ENCODE measurements around the gene HSF2.

HSF2 gene

GRCh38 chr6:122381494-122382265 is 17.8 kb upstream of the HSF2 start:
- Histone ChIP-seq H3K36me3 (replicated peaks) (no peaks in the 10 kb centered on the region), H3K27ac (no peak overlapping the region), H3K27me3 (replicated peaks) (no peaks in the 10 kb centered on the region), H3K4me3 (ENCODE audit: low read depth, low read length) (no peak overlapping the region)
- in situ Hi-C loops (cut with HindIII; ENCODE audit: low pct_ligation_motif_present, low sequenced_read_pairs): no loop called here
- peak; percentile 74 for DNase-seq
- TF ChIP-seq, protein P1, sequence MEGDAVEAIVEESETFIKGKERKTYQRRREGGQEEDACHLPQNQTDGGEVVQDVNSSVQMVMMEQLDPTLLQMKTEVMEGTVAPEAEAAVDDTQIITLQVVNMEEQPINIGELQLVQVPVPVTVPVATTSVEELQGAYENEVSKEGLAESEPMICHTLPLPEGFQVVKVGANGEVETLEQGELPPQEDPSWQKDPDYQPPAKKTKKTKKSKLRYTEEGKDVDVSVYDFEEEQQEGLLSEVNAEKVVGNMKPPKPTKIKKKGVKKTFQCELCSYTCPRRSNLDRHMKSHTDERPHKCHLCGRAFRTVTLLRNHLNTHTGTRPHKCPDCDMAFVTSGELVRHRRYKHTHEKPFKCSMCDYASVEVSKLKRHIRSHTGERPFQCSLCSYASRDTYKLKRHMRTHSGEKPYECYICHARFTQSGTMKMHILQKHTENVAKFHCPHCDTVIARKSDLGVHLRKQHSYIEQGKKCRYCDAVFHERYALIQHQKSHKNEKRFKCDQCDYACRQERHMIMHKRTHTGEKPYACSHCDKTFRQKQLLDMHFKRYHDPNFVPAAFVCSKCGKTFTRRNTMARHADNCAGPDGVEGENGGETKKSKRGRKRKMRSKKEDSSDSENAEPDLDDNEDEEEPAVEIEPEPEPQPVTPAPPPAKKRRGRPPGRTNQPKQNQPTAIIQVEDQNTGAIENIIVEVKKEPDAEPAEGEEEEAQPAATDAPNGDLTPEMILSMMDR (IDR thresholded peaks at IDR 0.05; ENCODE audit: low read depth, low read length, missing control alignments): peak; percentile 88

GRCh38 chr6:122385857-122386612 is 13.4 kb upstream of the HSF2 start:
- no peaks in the 10 kb centered on the region for H3K36me3 ChIP-seq (replicated peaks)
- no peak overlapping the region for H3K4me3 ChIP-seq (ENCODE audit: low read depth, low read length)
- H3K27ac ChIP-seq: no peak overlapping the region
- no peak for DNase-seq
- in situ Hi-C loops (cut with HindIII; ENCODE audit: low pct_ligation_motif_present, low sequenced_read_pairs): no loop called here
- H3K27me3 ChIP-seq (replicated peaks): no peaks in the 10 kb centered on the region
- TF ChIP-seq, protein P1 (IDR thresholded peaks at IDR 0.05; ENCODE audit: low read depth, low read length, missing control alignments): no peak

GRCh38 chr6:122388945-122389344 is 10.5 kb upstream of the HSF2 start:
- Histone ChIP-seq H3K27me3 (replicated peaks) (no peaks in the 10 kb centered on the region), H3K36me3 (replicated peaks) (no peaks in the 10 kb centered on the region), H3K27ac (no peak overlapping the region), H3K4me3 (ENCODE audit: low read depth, low read length) (no peak overlapping the region)
- TF ChIP-seq, protein P1 (IDR thresholded peaks at IDR 0.05; ENCODE audit: low read depth, low read length, missing control alignments): no peak
- in situ Hi-C loops (cut with HindIII; ENCODE audit: low pct_ligation_motif_present, low sequenced_read_pairs): no loop called here
- DNase-seq: no peak

DNA sequence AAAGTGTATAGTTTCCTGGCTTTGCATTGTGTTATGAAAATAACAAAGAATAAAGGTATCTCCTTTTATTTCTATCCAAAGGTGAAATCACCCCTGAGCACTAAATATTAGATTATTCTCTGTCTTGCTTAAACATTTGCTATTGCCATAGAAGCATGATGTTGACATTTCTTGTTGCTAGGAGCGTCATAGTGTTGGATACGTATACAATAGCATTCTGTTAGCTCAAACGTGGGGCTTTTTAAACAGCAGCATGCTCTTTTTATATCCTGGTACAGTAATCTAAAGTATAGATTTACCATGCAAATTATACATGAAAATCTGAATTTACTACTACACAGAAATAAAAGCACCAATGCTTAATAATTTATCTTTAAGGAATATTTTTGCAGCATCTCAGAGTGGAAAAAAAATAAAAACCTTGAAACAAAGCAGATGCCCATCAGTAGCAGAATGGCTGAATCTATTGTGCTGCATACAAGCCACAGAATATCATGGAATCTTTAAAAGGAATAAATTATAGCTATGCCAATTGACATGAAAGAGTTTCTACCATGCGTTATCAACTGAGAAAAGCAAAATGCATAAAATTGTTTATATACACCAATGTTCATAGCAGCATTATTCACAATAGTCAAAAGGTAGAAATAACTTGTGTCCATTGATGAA is 9.6 kb upstream of the HSF2 start:
- in situ Hi-C loops (cut with HindIII; ENCODE audit: low pct_ligation_motif_present, low sequenced_read_pairs): no loop called here
- no peak overlapping the region for H3K4me3 ChIP-seq (ENCODE audit: low read depth, low read length)
- no peaks in the 10 kb centered on the region for H3K36me3 ChIP-seq (replicated peaks)
- DNase-seq: no peak
- H3K27me3 ChIP-seq (replicated peaks): no peaks in the 10 kb centered on the region
- TF ChIP-seq, protein P1 (IDR thresholded peaks at IDR 0.05; ENCODE audit: low read depth, low read length, missing control alignments): no peak
- no peak overlapping the region for H3K27ac ChIP-seq

- Histone ChIP-seq H3K36me3 (replicated peaks) (no peaks in the 10 kb centered on the region), H3K27ac (no peak overlapping the region), H3K4me3 (ENCODE audit: low read depth, low read length) (no peak overlapping the region), H3K27me3 (replicated peaks) (no peaks in the 10 kb centered on the region)
- DNase-seq: no peak
- in situ Hi-C loops (cut with HindIII; ENCODE audit: low pct_ligation_motif_present, low sequenced_read_pairs): no loop called here
- TF ChIP-seq, protein P1 (IDR thresholded peaks at IDR 0.05; ENCODE audit: low read depth, low read length, missing control alignments): no peak
Observed at GRCh38 chr6:122392564-122393350, 6.7 kb upstream of the HSF2 start.
